ENCODE results near the gene RPL36A.

- TF ChIP-seq CTCF (IDR thresholded peaks at IDR 0.05): no peak
- no peak for TF ChIP-seq POLR2A (IDR thresholded peaks at IDR 0.05)
Observed at GRCh38 chrX:101349193-101349562, 41.6 kb upstream of the RPL36A start.

All from uterus (tissue), 2 donors.